NCI-H187 treated with DMSO at 0.1 percent for 48 hours (cell line): Measurements from ENCODE around the gene DNAJB14.
"Not testable (repeated sequence)": the region's sequence is repeated elsewhere in the genome, so short reads cannot be mapped to it uniquely, and the experiment has no call there.

Source experiments
- DNase-seq: peaks from one replicate; lab custom pipeline; 2025; lab: John Stamatoyannopoulos, UW

Gene DNAJB14

DNA sequence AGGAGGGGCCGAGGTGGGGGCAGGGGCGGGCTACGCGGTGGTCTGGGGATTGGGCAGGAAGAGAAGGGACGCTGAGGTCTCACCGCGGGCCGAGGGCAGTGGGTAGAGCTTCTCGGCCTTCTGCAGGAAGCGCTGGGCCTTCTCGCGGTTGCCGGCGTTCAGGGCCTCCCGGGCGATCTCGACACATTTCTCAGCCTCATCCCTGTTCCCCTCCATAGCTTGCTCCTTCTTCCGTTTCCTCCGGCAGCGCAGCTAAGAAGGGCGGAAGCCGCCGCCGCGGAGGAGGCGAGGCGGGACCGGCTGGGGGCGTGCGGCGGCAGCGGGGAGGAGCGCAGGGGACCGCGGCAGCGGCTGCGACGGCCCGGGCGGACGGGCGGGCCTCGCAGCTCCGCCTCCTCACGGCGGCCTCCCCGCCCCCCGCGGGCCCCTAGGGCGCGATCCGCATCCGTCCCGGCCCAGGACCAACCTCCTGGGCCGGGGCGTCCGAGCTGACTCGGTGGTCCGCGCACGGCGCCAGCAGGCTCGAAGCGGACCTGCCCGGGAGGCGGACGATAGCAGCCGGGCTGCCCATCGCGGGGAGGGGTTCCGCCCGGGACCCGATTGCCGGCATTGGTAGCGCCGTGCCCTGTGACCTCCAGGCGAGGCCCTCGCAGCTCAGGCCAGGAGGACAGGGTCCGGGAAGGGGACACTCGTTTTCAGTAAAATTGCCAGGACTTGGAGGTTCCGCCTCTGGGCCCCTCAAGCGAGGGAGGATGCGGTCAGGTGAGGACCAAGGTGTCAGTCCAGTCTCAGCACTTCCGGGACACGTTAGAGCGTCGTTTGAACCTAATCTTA lies at the start of gene DNAJB14:
TSS of gene DNAJB14 (minus strand) at position 263 of the 834 bp plus-strand sequence. CDS start at position 216, 47 bp downstream.
- no peak for DNase-seq

DNA sequence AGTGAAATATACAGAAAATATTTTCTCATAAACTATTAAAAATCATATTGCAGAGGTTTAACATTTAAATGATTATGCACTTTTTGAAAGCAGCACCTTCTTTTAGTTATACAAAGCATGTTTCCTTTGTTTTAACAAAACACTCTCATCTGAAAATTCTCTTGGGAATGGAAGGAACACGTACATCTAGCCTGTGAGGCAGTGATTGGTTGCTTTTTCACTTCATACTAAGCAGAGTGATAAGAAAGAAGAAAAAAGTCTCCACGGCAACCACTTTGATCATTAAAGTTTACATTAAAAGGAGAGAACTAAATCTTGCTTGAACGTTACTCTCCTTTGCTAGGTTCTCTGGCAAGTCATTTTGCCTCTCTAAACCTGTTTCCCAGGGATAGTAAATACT lies 45.3 kb upstream of the DNAJB14 start:
- DNase-seq: no peak

DNA sequence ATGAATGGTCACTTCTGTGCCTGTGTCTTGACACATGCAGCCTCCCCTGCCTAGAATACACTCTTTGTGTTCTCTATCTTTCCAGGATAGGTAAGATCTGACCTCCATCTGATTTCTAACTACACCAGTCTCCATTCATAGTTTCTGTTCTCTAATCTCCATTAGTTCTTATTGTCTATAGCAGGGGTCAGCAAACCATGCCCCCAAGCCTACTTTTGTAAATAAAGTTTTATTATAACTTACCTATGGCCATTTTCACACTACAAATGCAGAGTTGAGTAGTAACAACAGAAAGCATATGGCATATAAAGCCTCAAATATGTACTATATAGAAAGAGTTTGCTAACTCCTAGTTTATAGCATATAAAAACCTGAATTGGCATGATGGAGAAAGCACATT lies 41.3 kb upstream of the DNAJB14 start:
- DNase-seq: no peak

DNA sequence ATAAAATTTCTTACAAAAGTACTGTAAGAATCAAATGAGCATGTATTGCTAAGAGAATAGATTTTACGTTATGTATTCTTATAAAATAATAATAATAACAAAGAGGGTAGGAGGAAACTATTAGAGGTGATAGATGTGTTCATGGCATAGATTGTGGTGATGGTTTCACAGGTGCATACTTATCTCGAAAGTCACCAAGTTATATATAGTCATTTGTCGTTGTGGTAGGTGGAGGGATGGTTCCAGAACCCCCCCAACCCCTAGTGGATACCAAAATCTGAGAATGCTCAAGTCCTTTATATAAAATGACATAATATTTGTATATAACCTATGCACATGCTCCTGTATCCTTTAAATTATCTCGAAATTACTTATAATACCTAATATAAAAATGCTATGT lies 40.4 kb upstream of the DNAJB14 start:
- no peak for DNase-seq

DNA sequence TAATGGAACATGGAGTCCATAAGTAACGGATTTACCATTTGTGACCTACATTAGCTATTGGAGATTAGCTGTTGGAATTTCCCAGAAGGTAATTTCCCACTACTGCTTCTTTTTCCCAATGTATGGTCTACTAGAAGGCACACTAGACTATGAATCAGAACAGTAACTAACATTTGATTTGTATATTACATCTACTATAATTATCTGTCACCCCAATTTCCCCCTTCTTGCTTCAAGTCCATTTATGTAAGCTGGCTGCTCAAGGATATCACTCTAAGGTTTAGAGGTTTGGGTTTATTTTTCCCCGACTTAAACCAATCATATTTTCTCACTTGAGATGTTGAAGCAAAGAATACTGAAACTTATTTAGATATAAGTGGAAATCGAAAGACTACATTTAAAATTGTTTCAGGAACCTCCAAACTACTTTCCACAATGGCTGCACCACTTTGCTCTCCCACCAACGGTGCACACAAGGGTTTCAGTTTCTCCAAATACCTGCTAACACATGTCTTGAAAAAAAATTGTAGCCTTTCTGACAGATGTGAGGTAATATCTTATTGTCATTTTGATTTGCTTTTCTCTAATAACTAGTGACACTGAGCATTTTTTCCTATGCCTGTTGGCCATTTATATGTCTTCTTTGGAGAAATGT lies 37.0 kb upstream of the DNAJB14 start:
- DNase-seq: no peak

DNA sequence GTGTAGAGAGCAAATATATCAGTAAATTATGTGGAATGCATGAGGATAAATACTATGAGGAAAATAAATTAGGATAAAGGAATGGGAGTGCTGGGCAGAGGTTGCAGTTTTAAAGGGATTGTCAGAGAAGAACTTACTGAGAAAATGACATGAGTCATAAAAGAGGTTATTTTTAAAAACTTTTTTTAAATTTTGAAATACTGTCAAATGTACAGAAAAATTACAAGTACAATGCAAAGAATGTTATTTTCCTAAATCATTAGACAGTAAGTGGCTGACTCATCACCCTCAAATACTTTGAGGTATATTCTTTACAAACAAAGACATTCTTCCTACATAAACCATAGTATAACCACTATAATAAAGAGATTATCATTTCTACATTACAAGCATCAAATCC lies 33.5 kb upstream of the DNAJB14 start:
- no peak for DNase-seq

DNA sequence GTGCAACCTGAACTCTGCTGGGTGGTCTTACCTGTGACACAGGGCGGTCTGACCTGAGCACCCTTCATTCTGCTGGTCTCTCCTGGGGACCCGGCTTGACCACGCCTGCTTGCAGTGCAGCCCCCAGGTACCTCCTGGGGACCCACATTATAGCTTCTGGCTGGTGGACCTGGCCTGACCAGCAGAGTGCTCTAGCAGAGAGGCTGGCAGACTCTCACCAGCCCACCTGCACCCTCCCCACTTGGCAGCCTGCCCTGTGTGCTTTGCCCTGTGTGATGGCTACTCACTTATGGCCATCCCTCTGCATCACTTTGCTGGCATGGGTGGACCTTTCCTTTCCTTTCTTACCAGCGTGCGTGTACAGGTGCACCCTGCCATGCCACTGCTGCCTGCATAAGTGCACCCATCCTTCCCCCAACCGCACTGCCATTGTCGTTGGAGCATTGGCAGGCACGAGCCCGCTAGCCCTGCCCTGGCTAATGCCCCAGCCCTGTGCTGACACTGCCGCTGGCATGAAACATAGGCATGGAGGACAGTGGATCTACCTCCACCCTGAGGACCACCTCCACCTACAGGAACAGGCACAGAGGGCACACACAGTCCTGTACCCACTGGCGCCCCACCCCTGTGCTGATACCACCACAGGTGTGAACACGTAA lies 25.2 kb upstream of the DNAJB14 start:
- DNase-seq: no peak

DNA sequence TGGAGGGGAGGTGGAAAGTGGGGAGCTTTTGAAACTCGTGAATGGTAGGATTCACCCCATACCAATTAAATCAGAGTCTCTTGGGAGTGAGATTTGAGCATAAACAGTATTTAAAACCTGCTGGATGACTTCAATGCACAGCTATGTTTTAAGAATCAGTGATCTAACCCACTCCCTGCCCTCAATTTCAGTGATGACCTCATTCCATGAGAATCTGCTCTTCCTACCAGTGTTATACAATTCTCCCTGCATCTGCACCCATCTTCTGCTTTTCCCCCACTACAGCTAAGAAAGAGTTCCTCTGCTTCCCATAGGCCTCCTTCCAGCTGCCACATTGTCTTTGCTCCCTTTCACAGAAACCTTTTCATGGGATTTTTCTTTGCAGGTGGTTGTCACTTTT lies 21.9 kb upstream of the DNAJB14 start:
- no peak for DNase-seq

DNA sequence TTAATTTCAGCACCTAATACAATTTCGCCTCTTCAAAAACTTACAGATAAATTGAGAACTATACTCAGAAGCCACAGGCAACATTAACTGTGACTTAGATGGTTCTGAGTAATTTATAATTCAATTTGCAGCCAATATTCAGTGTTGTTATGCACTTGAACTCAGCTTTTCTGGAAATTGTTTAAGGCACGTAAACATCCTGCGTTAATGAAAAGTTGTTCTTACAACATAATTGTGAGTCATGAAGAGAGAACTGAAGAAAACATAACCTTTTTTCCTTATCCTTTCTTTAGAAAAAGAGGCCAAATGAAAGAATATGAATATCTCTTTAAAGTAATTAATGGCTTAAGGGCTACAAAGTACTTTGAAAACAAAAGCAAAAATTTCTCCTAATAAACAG lies 20.3 kb upstream of the DNAJB14 start:
- DNase-seq: no peak

DNA sequence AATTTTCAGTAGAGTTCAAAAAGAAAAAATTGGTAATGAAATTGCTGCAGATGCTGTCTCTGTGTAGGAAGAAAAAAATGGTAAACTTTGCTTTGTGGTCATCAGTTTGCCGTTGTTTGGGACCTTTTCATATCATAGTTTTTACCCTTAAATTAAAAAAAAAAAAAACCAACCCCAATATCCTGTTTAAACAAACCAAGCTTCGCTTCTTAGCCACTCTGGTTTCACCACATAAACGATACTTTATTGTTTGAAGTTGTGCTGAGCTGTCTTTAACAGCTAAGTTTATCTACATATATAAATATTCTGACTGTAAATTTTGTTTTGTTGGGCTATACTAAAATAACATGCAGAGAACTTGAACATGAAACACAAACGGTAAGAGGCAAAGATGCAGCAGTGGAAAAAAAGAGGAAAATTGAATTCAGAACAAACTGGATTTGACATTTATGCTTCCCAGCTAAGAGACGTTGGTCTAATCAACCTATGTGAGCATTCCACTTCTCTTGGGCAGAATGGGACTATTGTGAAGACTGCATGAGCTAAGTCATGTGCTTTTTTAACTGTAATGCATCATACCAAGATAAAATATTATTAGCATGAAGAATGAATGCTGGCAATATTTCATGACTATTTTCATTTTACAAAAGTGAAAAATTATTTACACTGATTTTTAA lies 19.4 kb upstream of the DNAJB14 start:
- DNase-seq: no peak

DNA sequence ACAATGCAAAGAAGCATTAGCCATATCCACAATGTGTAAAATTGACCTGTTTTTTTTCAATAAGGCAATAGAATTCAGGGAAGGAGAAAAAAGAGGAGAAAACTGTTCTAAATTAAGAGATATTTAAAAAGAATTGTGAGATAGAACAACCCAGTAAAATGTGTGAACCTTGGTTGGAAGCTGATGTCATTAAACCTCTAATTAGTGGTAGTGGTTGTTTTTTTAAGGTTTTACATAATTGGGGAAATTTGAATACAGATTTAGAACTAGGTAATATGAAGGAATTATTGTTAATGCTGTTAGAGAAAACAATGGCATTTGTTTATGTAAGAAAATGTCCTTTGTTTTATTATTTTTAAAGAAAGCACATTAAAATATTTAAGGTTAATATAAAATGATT lies 18.8 kb upstream of the DNAJB14 start:
- no peak for DNase-seq

DNA sequence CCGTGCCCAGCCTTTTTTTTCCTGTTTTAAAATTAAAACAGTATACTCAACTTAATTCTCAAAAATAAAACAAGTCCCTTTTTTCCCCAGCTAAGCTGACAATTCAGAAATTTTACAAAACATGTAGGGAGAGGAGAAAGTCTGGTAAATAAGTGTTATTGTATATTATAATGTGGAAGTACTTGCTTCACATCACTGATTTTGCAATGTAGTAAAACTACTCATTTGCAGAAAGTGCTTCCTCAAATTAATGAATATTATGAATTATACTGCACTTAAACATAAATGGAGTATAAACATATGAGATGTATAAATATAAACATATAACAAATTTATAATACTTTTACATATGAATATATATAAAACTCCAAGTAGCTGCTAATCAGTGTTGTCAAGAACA lies 15.3 kb upstream of the DNAJB14 start:
- no peak for DNase-seq

DNA sequence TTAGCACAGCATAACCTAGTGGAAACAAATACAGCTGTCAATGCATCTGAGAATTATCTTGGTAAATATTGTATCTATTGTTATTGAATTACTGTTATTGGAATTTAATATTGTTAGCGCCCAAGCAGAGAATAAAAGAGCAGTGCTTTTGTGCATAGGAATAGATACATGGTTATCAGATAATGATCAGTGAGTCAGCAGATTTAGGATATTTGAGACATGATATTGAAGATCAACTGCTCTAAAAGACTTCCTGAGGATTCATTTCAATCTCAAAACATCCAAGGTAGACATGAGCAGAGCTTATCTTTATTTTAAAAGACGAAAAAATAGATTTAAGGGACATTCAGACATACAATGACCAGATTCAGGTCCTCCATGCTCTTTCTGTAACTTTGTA lies 14.2 kb upstream of the DNAJB14 start:
- no peak for DNase-seq

DNA sequence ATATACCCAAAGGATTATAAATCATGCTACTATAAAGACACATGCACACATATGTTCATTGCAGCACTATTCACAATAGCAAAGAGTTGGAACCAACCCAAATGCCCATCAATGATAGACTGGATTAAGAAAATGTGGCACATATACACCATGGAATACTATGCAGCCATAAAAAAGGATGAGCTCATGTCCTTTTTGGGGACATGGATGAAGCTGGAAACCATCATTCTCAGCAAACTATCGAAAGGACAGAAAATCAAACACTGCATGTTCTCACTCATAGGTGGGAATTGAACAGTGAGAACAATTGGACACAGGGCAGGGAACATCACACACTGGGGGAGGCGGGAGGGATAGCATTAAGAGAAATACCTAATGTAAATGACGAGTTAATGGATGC lies 11.8 kb upstream of the DNAJB14 start:
- not testable (repeated sequence) for DNase-seq

DNA sequence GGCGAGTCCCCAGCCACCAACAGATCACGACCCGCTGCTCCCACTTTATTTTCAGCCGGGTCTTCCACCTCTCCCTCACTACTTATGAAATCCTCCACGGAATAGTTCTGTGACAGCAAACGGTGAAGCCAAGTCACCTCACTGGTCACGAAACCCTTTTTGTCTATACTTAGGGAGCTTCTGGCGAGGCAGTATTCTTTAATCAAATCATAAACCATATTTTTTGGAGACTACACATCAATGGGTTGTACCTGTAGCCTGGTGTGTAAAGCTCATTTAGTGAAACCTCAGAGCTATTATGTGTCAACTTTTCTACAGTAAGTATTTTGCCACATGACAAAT lies 4.5 kb upstream of the DNAJB14 start:
- DNase-seq: no peak

DNA sequence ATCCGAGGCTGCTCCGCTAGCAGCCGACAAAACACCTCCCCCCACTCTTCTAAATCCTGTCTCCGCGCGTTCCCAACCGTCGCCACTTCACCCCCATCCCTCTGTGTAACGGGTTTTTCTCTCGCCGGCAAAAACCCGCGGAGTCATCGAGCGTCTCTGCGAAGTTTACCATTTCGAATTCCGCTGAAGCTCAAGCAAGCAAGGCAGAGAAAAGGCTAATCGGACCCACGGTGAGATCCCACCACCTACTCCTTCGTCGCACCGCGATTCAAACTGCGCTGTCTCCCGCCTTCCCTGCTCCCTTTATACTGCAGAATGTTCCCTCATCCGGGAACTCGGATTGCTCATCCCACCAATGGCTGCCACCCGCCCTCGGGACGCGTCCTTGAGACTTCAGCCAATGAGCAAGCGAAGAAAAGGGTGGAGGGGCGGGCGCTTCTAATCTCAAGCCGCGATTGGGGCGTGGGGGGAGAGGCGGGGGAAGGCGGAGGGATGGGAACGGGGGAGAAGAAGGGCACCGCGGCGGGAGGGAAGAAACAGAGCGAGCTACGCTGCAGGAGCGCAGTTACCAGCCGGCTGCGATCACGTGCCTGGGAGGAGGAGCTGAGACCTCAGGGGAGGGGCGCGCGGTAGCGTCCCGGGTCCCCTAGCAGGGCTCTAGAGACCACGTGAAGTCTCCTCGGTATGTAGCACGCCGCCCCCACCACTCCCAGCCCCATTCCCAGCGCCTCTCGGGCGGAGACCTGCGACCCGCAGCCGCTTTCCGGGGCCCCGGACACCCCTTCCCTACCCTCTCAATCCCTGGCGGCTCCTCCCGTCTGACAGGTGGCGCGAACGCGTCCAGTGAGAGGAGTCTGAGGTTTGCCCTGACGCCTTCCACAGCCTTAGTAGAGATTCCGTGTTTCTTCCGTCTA lies 3.8 kb upstream of the DNAJB14 start, which contains the start of gene H2AZ1:
TSS of gene H2AZ1 (minus strand) at position 277 of the 914 bp plus-strand sequence. CDS start at position 172, 105 bp downstream.
- DNase-seq: peak; percentile 80

DNA sequence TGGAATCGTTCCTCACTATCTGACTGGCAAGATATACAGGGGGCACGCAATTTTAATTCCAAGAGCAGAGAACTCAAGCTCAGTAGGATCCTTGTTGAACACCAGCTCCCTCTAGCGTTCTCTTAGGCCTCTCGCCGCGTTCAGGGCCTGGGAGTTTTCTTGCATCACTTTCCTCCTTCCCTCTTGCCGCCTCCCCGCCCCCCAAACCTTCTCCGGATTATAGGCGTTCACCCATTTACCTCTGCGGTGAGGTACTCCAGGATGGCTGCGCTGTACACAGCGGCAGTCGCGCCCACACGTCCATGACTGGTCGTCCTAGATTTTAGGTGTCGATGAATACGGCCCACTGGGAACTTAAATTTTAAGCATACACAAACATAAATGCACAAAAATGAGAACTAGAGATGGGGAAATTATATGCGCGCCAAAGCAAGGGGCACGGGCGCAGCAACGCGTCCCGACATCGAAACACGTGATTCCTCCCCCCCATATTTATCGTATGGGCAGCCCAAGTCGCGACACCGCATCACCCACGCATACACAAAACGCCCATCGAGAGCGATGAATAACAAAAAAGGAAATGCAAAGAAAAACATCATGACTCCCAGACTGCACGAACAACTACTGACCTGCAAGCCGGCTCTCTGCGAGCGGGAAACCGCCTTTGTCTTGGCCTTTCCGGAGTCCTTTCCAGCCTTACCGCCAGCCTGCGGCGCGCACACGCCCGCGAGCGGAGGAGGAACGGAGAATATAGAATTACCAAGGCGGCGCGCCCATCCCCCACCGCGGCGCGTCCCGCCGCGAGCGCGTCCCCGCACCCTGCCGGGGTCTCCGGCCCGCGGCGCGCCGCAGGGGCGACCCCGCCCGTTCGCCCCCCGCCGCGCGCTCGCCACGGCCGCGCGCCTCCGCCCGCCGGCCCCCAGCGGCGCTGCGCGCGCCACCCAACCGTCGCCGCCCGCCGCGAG lies 2.9 kb upstream of the DNAJB14 start:
- peak; percentile 33 for DNase-seq

DNA sequence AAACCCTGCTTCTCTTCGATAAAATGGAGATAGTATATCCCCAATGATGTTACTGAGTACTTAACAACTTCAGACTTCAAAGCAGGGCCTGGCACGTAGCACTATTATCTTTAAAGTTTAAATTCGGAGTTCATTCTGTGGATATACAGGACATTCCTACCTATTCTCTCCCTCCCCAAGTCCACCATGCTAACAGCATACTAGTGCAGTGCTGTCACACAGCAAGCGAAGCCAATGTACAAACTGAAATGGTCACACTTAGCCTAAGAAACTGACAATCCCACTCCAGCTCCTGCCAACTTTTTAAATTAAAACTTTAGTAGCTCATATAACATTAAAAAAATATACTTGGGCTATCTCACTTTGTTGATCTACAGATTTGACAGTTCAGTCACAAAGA lies 1.2 kb upstream of the DNAJB14 start:
- DNase-seq: no peak

DNA sequence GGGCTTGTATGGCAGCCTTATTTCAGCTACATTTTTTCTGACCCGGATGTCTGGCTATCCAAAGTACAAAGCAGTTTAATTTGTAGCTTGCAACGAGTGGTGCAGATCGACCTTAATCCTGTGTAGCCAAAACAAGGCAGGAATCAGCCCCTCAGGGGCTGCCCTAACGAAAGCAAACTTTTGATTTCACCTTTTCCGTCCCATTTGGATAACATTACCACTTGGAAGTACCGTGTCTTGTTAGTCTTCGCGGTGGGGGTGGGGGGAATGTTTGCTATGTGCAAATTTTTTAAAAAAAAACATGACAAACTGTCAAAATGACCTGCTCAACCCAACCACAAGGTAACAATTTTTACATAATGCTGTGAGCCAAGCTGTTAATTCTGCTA lies 766 bp upstream of the DNAJB14 start:
- no peak for DNase-seq

DNA sequence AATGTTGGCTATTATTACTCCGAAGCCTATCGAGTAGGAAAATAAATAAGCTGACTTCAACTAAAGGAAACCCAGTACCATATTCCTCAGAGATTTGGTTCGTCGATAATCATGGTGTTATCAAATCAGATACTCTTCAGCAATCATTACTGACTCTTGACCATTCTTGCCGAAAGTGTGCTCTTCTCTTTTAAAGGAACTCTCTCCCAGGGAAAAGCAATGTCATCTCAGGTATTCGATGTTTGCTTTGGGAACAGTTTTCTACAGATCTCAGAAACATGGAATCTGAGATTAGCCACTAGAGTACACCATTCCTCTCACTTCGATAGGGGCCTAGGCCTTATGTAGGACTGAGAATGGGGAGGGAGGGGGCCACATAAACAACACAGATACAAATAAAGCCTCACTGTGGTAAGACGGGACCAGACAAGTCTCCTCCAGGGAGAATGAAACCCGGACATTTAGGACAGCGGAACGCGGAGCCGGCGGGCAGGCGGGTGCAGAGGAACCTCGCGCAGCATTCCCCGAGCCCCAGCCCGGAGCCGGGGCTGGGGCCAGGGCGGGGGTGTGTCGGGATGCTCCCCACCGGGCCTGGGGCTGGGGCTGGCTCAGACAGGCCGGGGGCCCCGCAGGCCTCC lies 581 bp downstream of the DNAJB14 start:
- DNase-seq: no peak
